ENCODE results near the gene ACSL5. TPM values are rescaled to one million over a fixed set of nuclear protein-coding genes. Genes with fewer than 3 reads are reported as not detected.
A peak's percentile ranks its signal among the peaks of the same experiment; 100 is the strongest.
"Not testable (repeated sequence)": the region's sequence is repeated elsewhere in the genome, so short reads cannot be mapped to it uniquely, and the experiment has no call there.

Gene ACSL5
- total and polyA plus RNA-seq, 3 experiments from 2014 or later, result 53.3 to 85.5 (median 53.7) TPM

- H3K4me1 ChIP-seq (ENCODE audit: insufficient read depth, low read length); H3K4me3 Mint-ChIP-seq; H3K4me3 ChIP-seq (ENCODE audit: low read length); H3K27me3 Mint-ChIP-seq; POLR2A ChIA-PET; H3K27me3 ChIP-seq (ENCODE audit: insufficient read depth, low read length, poor library complexity, severe bottlenecking); H3K27ac ChIP-seq (ENCODE audit: low read depth, low read length); H3K4me1 Mint-ChIP-seq; H3K27ac Mint-ChIP-seq; H3K9me3 Mint-ChIP-seq; H3K9me3 ChIP-seq (ENCODE audit: low read length); DNase-seq: not testable (repeated sequence)
- H3K36me3 ChIP-seq (ENCODE audit: insufficient read depth, low read length), result peaks cover 13% of the 10 kb centered on the region
- peaks cover 7 to 56% (median 20%) of the 10 kb centered on the region in 3 donors for H3K36me3 Mint-ChIP-seq
- CTCF ChIA-PET, result interaction anchor here (0.9 to 1.3 kb wide), 2 partner anchors 12 to 921 kb away, joined by 3 read pairs; no protein-coding TSS in a partner anchor
Measured at GRCh38 chr10:112464074-112464473, 90.2 kb downstream of the ACSL5 start.

GRCh38 chr10:112465299-112465883 is 91.5 kb downstream of the ACSL5 start:
- DNase-seq, result no peak
- H3K36me3 Mint-ChIP-seq, result peaks cover 7 to 62% (median 23%) of the 10 kb centered on the region in 3 donors
- peaks cover 0 to 4% (median 0%) of the 10 kb centered on the region in 5 donors for H3K9me3 Mint-ChIP-seq
- ChIA-PET POLR2A (no interaction called here), CTCF (interaction anchor here (1.3 kb wide), 1 partner anchor 920 kb away, joined by 3 read pairs; no protein-coding TSS in a partner anchor)
- no peaks in the 10 kb centered on the region for H3K27me3 Mint-ChIP-seq
- peaks cover 0 to 8% (median 0%) of the 10 kb centered on the region in 3 donors for H3K4me1 Mint-ChIP-seq
- H3K4me1 ChIP-seq (ENCODE audit: insufficient read depth, low read length), result no peaks in the 10 kb centered on the region
- no peaks in the 10 kb centered on the region for H3K27me3 ChIP-seq (ENCODE audit: insufficient read depth, low read length, poor library complexity, severe bottlenecking)
- peaks cover 13% of the 10 kb centered on the region for H3K36me3 ChIP-seq (ENCODE audit: insufficient read depth, low read length)
- H3K27ac ChIP-seq (ENCODE audit: low read depth, low read length), result no peak overlapping the region
- no peak overlapping the region for H3K4me3 Mint-ChIP-seq
- H3K9me3 ChIP-seq (ENCODE audit: low read length), result no peaks in the 10 kb centered on the region
- no peak overlapping the region for H3K4me3 ChIP-seq (ENCODE audit: low read length)
- H3K27ac Mint-ChIP-seq, result peak overlapping the region in 1 of 8 donors; percentile 15

- peaks cover 0 to 4% (median 0%) of the 10 kb centered on the region in 5 donors for H3K9me3 Mint-ChIP-seq
- POLR2A ChIA-PET, result interaction anchor here (0.7 kb wide), 1 partner anchor 17 kb away, joined by 3 read pairs; no protein-coding TSS in a partner anchor
- Histone ChIP-seq H3K27ac (ENCODE audit: low read depth, low read length) (no peak overlapping the region), H3K36me3 (ENCODE audit: insufficient read depth, low read length) (peaks cover 13% of the 10 kb centered on the region), H3K9me3 (ENCODE audit: low read length) (no peaks in the 10 kb centered on the region), H3K4me3 (ENCODE audit: low read length) (no peak overlapping the region), H3K27me3 (ENCODE audit: insufficient read depth, low read length, poor library complexity, severe bottlenecking) (no peaks in the 10 kb centered on the region), H3K4me1 (ENCODE audit: insufficient read depth, low read length) (no peaks in the 10 kb centered on the region)
- CTCF ChIA-PET, result no interaction called here
- no peaks in the 10 kb centered on the region for H3K27me3 Mint-ChIP-seq
- no peak for DNase-seq
- no peak overlapping the region for H3K4me3 Mint-ChIP-seq
- no peak overlapping the region for H3K27ac Mint-ChIP-seq
- peaks cover 7 to 56% (median 19%) of the 10 kb centered on the region in 3 donors for H3K36me3 Mint-ChIP-seq
- H3K4me1 Mint-ChIP-seq, result peaks cover 2 to 7% (median 2%) of the 10 kb centered on the region in 3 donors
Measured at GRCh38 chr10:112466802-112467201, 92.9 kb downstream of the ACSL5 start.

- Mint-ChIP-seq H3K4me1 (peaks cover 6 to 9% (median 7%) of the 10 kb centered on the region in 3 donors), H3K4me3 (no peak overlapping the region), H3K27me3 (no peaks in the 10 kb centered on the region), H3K36me3 (peaks cover 7 to 54% (median 19%) of the 10 kb centered on the region in 3 donors), H3K9me3 (peaks cover 0 to 4% (median 0%) of the 10 kb centered on the region in 5 donors), H3K27ac (peak overlapping the region in 1 of 8 donors; percentile 26)
- Histone ChIP-seq H3K9me3 (ENCODE audit: low read length) (no peaks in the 10 kb centered on the region), H3K4me1 (ENCODE audit: insufficient read depth, low read length) (no peaks in the 10 kb centered on the region), H3K36me3 (ENCODE audit: insufficient read depth, low read length) (peaks cover 13% of the 10 kb centered on the region), H3K27ac (ENCODE audit: low read depth, low read length) (no peak overlapping the region), H3K4me3 (ENCODE audit: low read length) (no peak overlapping the region), H3K27me3 (ENCODE audit: insufficient read depth, low read length, poor library complexity, severe bottlenecking) (no peaks in the 10 kb centered on the region)
- ChIA-PET CTCF (no interaction called here), POLR2A (interaction anchor here (0.7 kb wide), 1 partner anchor 18 kb away, joined by 3 read pairs; no protein-coding TSS in a partner anchor)
- DNase-seq, result no peak
Measured at GRCh38 chr10:112467541-112468075, 93.7 kb downstream of the ACSL5 start.

GRCh38 chr10:112471878-112472487 is 98.1 kb downstream of the ACSL5 start:
- H3K27me3 Mint-ChIP-seq, result no peaks in the 10 kb centered on the region
- no peaks in the 10 kb centered on the region for H3K9me3 Mint-ChIP-seq
- Histone ChIP-seq H3K36me3 (ENCODE audit: insufficient read depth, low read length) (no peaks in the 10 kb centered on the region), H3K9me3 (ENCODE audit: low read length) (no peaks in the 10 kb centered on the region), H3K27ac (ENCODE audit: low read depth, low read length) (no peak overlapping the region), H3K4me1 (ENCODE audit: insufficient read depth, low read length) (no peaks in the 10 kb centered on the region), H3K27me3 (ENCODE audit: insufficient read depth, low read length, poor library complexity, severe bottlenecking) (no peaks in the 10 kb centered on the region), H3K4me3 (ENCODE audit: low read length) (no peak overlapping the region)
- H3K36me3 Mint-ChIP-seq, result peaks cover 0 to 28% (median 3%) of the 10 kb centered on the region in 3 donors
- no peak overlapping the region for H3K4me3 Mint-ChIP-seq
- H3K4me1 Mint-ChIP-seq, result peaks cover 12 to 25% (median 22%) of the 10 kb centered on the region in 3 donors
- CTCF ChIA-PET, result interaction anchor here (0.7 to 2.5 kb wide), 16 partner anchors 8 to 1862 kb away, joined by 3 to 10 read pairs (median 3); partner anchors contain the start of gene GPAM
- DNase-seq, result peak in 2 of 5 donors; percentile 16 to 33
- POLR2A ChIA-PET, result no interaction called here
- H3K27ac Mint-ChIP-seq, result peak overlapping the region in 4 of 8 donors; percentile 3 to 81 (median 56)

- H3K9me3 Mint-ChIP-seq, result no peaks in the 10 kb centered on the region
- H3K27ac Mint-ChIP-seq, result peak overlapping the region in 1 of 8 donors; percentile 17
- H3K36me3 ChIP-seq (ENCODE audit: insufficient read depth, low read length), result no peaks in the 10 kb centered on the region
- no peaks in the 10 kb centered on the region for H3K4me1 ChIP-seq (ENCODE audit: insufficient read depth, low read length)
- ChIA-PET CTCF (interaction anchor here (1.0 to 1.4 kb wide), 2 partner anchors 11 to 910 kb away, joined by 3 read pairs; no protein-coding TSS in a partner anchor), POLR2A (no interaction called here)
- no peak for DNase-seq
- no peak overlapping the region for H3K27ac ChIP-seq (ENCODE audit: low read depth, low read length)
- H3K4me1 Mint-ChIP-seq, result peaks cover 10 to 30% (median 26%) of the 10 kb centered on the region in 3 donors
- no peak overlapping the region for H3K4me3 Mint-ChIP-seq
- no peaks in the 10 kb centered on the region for H3K27me3 Mint-ChIP-seq
- no peaks in the 10 kb centered on the region for H3K9me3 ChIP-seq (ENCODE audit: low read length)
- H3K36me3 Mint-ChIP-seq, result peaks cover 0 to 17% (median 5%) of the 10 kb centered on the region in 3 donors
- H3K4me3 ChIP-seq (ENCODE audit: low read length), result no peak overlapping the region
- H3K27me3 ChIP-seq (ENCODE audit: insufficient read depth, low read length, poor library complexity, severe bottlenecking), result no peaks in the 10 kb centered on the region
Measured at GRCh38 chr10:112475575-112476218, 101.8 kb downstream of the ACSL5 start.
